ENCODE data around the gene MAP3K9.
"Not testable (repeated sequence)": the region's sequence is repeated elsewhere in the genome, so short reads cannot be mapped to it uniquely, and the experiment has no call there.

Gene MAP3K9

GRCh38 chr14:70809225-70810219 lies at the start of gene MAP3K9:
MAP3K9 (minus strand) TSS chr14:70809513; CDS start chr14:70809171, 342 bp downstream.
- no peak for DNase-seq

GRCh38 chr14:70858641-70859040 lies 49.3 kb upstream of the MAP3K9 start:
- no peak for DNase-seq

GRCh38 chr14:70857496-70857890 lies 48.2 kb upstream of the MAP3K9 start:
- no peak for DNase-seq

GRCh38 chr14:70856851-70857495 lies 47.7 kb upstream of the MAP3K9 start:
- DNase-seq, result no peak

- DNase-seq, result no peak
These were observed 46.2 kb upstream of the MAP3K9 start for GRCh38 chr14:70855486-70855885.

GRCh38 chr14:70853658-70854057 lies 44.3 kb upstream of the MAP3K9 start:
- DNase-seq, result not testable (repeated sequence)

GRCh38 chr14:70847406-70848090 lies 38.2 kb upstream of the MAP3K9 start:
- no peak for DNase-seq

GRCh38 chr14:70845601-70846000 lies 36.3 kb upstream of the MAP3K9 start:
- DNase-seq, result no peak

- DNase-seq, result no peak
These were observed 33.6 kb upstream of the MAP3K9 start for GRCh38 chr14:70842851-70843462.

GRCh38 chr14:70838076-70838475 lies 28.8 kb upstream of the MAP3K9 start:
- DNase-seq, result no peak

- DNase-seq, result no peak
These were observed 27.6 kb upstream of the MAP3K9 start for GRCh38 chr14:70836946-70837345.

- no peak for DNase-seq
These were observed 24.6 kb upstream of the MAP3K9 start for GRCh38 chr14:70833884-70834283.

- DNase-seq, result no peak
These were observed 23.4 kb upstream of the MAP3K9 start for GRCh38 chr14:70832561-70833305.

GRCh38 chr14:70830998-70831781 lies 21.9 kb upstream of the MAP3K9 start:
- DNase-seq, result no peak

- DNase-seq, result no peak
These were observed 18.9 kb upstream of the MAP3K9 start for GRCh38 chr14:70828188-70828587.

GRCh38 chr14:70827752-70828151 lies 18.4 kb upstream of the MAP3K9 start:
- no peak for DNase-seq

- no peak for DNase-seq
These were observed 18.0 kb upstream of the MAP3K9 start for GRCh38 chr14:70827347-70827746.

- DNase-seq, result no peak
These were observed 14.0 kb upstream of the MAP3K9 start for GRCh38 chr14:70823281-70823680.

GRCh38 chr14:70822530-70823185 lies 13.3 kb upstream of the MAP3K9 start:
- no peak for DNase-seq

- no peak for DNase-seq
These were observed 12.5 kb upstream of the MAP3K9 start for GRCh38 chr14:70821584-70822529.

Measured in GOT3 (cell line).